ENCODE results near the gene C19orf73.
A peak's percentile ranks its signal among the peaks of the same experiment; 100 is the strongest.

Gene C19orf73

DNA sequence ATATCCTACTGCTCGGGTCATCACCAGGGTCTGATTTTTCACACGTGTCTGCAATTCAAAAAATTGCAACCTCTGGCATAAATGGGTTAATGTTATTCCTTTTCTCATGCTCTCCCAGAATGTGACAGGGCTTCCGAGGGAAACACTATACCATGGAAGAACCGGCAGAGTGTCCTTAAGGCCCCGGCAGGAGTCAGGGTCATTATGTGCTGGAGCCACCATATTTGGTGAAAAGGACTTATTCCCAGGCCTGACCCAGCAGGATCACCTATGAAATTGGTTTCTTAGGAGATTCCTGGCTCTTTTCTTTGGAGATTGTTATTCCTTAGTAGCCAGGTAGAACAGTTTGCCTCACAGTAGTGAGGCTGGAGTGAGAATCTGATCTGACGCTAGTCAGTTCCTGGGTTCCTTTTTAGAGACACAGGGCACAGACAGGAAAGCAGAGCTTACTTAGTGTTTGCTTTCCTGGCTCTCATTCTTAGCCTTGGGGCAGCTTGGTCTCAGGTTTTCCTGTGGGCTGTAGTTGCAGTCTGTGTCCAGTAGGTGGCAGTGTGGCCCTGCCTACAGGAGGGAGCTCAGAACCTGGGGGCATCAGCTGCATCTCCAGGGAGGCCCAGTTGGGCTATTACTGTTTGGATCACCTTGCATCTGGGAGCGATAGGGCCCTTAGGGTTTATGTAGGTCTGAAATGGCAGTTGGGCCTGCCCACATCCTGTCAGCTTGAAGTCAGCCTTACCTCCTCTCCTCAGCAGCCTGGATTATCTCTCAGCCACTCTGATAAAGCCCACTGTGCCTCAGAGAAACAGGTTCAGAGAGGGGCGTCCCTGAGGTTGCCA is 21.3 kb downstream of the C19orf73 start:
- H3K27me3 ChIP-seq (ENCODE audit: insufficient read depth, low read length): no peaks in the 10 kb centered on the region
- no peaks in the 10 kb centered on the region for H3K4me1 ChIP-seq (ENCODE audit: control insufficient read depth in 1 of 2, insufficient read depth in 2 of 2, low read length in 2 of 2)
- H2BK12ac ChIP-seq (ENCODE audit: low read length): no peak overlapping the region

DNA sequence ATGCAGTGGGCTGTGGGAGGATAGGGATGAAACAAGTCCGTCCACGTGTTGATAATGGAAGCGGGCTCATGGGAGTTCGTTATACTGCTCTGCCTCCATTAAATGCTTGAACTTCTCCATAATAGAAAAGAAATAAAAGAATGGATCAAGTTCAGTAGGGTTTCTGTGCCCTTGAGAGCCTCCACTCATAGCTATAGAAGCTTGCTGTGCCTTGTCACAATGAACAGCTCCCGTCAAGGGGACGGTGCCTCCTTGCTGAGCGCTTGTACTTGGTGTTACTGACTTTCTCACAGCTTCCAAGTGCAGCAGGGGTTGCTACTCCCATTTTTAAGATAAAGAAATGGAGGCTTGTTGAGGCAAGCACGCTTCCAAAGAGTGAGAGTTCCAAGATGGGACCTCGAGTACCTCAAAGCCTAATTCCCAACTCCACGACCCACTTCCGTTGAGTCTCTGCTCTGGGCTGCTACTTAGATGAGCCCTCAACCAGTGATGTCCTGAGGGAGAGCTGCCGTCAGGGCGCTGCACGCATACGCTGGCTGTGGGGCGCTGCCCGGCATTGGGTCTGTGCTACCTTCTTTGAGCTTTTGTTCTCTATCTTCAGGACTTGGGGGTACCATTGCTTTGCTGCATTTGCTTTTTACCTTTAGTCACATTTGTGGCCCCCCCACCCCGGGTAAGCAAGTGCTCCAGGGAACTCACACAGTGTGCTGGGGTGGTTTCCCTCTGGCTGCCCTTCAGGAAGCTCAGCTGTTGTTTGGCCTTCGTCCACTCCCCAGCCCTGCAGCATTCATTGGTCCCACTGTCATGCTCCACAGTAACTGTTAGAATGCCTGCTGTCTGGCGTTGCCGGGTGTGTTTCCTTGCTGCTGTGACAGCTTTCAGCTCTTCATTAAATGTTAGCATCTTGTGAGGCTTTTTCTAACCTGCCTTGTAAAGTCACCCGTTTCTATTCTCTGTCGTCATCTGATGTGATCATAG is 24.1 kb downstream of the C19orf73 start:
- Histone ChIP-seq H3K9ac (ENCODE audit: low read length) (no peak overlapping the region), H3K79me2 (ENCODE audit: control insufficient read depth, insufficient read depth, low read length, poor library complexity) (no peaks in the 10 kb centered on the region), H3K23ac (ENCODE audit: low read length) (no peak overlapping the region), H2BK12ac (ENCODE audit: low read length) (no peak overlapping the region), H3K4me1 (ENCODE audit: control insufficient read depth in 1 of 2, insufficient read depth in 2 of 2, low read length in 2 of 2) (no peaks in the 10 kb centered on the region), H3K4me2 (ENCODE audit: low read length) (no peak overlapping the region), H3K27me3 (ENCODE audit: insufficient read depth, low read length) (no peaks in the 10 kb centered on the region), H4K12ac (ENCODE audit: low read depth, low read length) (no peak overlapping the region), H3K4me3 (ENCODE audit: low read depth, low read length) (no peak overlapping the region), H4K8ac (ENCODE audit: low read depth, low read length) (no peak overlapping the region), H2BK5ac (ENCODE audit: low read depth, low read length, poor library complexity) (no peak overlapping the region), H2AK5ac (ENCODE audit: low read length) (no peak overlapping the region), H2BK120ac (ENCODE audit: insufficient read depth, low read length, poor library complexity) (no peak overlapping the region), H2AFZ (ENCODE audit: insufficient read depth, low read length, poor library complexity) (no peak overlapping the region), H3K14ac (ENCODE audit: low read length) (no peak overlapping the region), H3K9me3 (ENCODE audit: insufficient read depth, low read depth, low read length) (no peaks in the 10 kb centered on the region), H3K79me1 (ENCODE audit: low read length) (no peaks in the 10 kb centered on the region), H3K27ac (ENCODE audit: low read depth, low read length) (no peak overlapping the region), H4K91ac (ENCODE audit: low read depth, low read length) (no peak overlapping the region), H3K18ac (ENCODE audit: low read length) (no peak overlapping the region), H3K36me3 (ENCODE audit: control insufficient read depth in 1 of 2, insufficient read depth in 2 of 2, low read length in 2 of 2) (peaks cover 78 to 79% of the 10 kb centered on the region in 2 experiments), H3K4ac (ENCODE audit: low read depth, low read length) (no peak overlapping the region)
- WGBS (ENCODE audit: extremely low coverage, insufficient coverage, insufficient read length): no CpG with 5 or more reads among the region's 23 CpGs
- DNase-seq: no peak

More for the DNA sequence above, 21.3 kb downstream of the C19orf73 start:
- Histone ChIP-seq H4K91ac (ENCODE audit: low read depth, low read length) (no peak overlapping the region), H3K4me3 (ENCODE audit: low read depth, low read length) (no peak overlapping the region), H3K9ac (ENCODE audit: low read length) (no peak overlapping the region), H3K4me2 (ENCODE audit: low read length) (no peak overlapping the region), H2AK5ac (ENCODE audit: low read length) (no peak overlapping the region), H3K23ac (ENCODE audit: low read length) (no peak overlapping the region), H3K18ac (ENCODE audit: low read length) (no peak overlapping the region), H4K8ac (ENCODE audit: low read depth, low read length) (no peak overlapping the region), H3K4ac (ENCODE audit: low read depth, low read length) (no peak overlapping the region), H2AFZ (ENCODE audit: insufficient read depth, low read length, poor library complexity) (no peak overlapping the region), H3K9me3 (ENCODE audit: insufficient read depth, low read depth, low read length) (no peaks in the 10 kb centered on the region), H3K79me2 (ENCODE audit: control insufficient read depth, insufficient read depth, low read length, poor library complexity) (no peaks in the 10 kb centered on the region), H3K36me3 (ENCODE audit: control insufficient read depth in 1 of 2, insufficient read depth in 2 of 2, low read length in 2 of 2) (peaks cover 78 to 80% of the 10 kb centered on the region in 2 experiments), H3K14ac (ENCODE audit: low read length) (no peak overlapping the region), H2BK5ac (ENCODE audit: low read depth, low read length, poor library complexity) (no peak overlapping the region), H4K12ac (ENCODE audit: low read depth, low read length) (no peak overlapping the region), H3K27ac (ENCODE audit: low read depth, low read length) (peak overlapping the region; percentile 36), H3K79me1 (ENCODE audit: low read length) (no peaks in the 10 kb centered on the region), H2BK120ac (ENCODE audit: insufficient read depth, low read length, poor library complexity) (no peak overlapping the region)
- WGBS (ENCODE audit: extremely low coverage, insufficient coverage, insufficient read length): no CpG with 5 or more reads among the region's 8 CpGs
- DNase-seq: peak; percentile 60 to 90

GRCh38 chr19:49092686-49093085 is 26.3 kb downstream of the C19orf73 start:
- Histone ChIP-seq H3K27me3 (ENCODE audit: insufficient read depth, low read length) (no peaks in the 10 kb centered on the region), H2AFZ (ENCODE audit: insufficient read depth, low read length, poor library complexity) (no peak overlapping the region), H3K9me3 (ENCODE audit: insufficient read depth, low read depth, low read length) (no peaks in the 10 kb centered on the region), H3K4me2 (ENCODE audit: low read length) (no peak overlapping the region), H3K4me1 (ENCODE audit: control insufficient read depth in 1 of 2, insufficient read depth in 2 of 2, low read length in 2 of 2) (no peaks in the 10 kb centered on the region), H3K18ac (ENCODE audit: low read length) (no peak overlapping the region), H3K27ac (ENCODE audit: low read depth, low read length) (no peak overlapping the region), H3K9ac (ENCODE audit: low read length) (no peak overlapping the region), H3K79me2 (ENCODE audit: control insufficient read depth, insufficient read depth, low read length, poor library complexity) (peaks cover under 1% of the 10 kb centered on the region), H4K12ac (ENCODE audit: low read depth, low read length) (no peak overlapping the region), H4K91ac (ENCODE audit: low read depth, low read length) (no peak overlapping the region), H2AK5ac (ENCODE audit: low read length) (no peak overlapping the region), H3K36me3 (ENCODE audit: control insufficient read depth in 1 of 2, insufficient read depth in 2 of 2, low read length in 2 of 2) (peaks cover 72 to 74% of the 10 kb centered on the region in 2 experiments), H2BK12ac (ENCODE audit: low read length) (no peak overlapping the region), H2BK5ac (ENCODE audit: low read depth, low read length, poor library complexity) (no peak overlapping the region), H3K14ac (ENCODE audit: low read length) (no peak overlapping the region), H2BK120ac (ENCODE audit: insufficient read depth, low read length, poor library complexity) (no peak overlapping the region), H3K79me1 (ENCODE audit: low read length) (no peaks in the 10 kb centered on the region), H4K8ac (ENCODE audit: low read depth, low read length) (no peak overlapping the region), H3K23ac (ENCODE audit: low read length) (no peak overlapping the region), H3K4ac (ENCODE audit: low read depth, low read length) (no peak overlapping the region), H3K4me3 (ENCODE audit: low read depth, low read length) (no peak overlapping the region)
- DNase-seq: no peak
- WGBS (ENCODE audit: extremely low coverage, insufficient coverage, insufficient read length): no CpG with 5 or more reads among the region's 6 CpGs

DNA sequence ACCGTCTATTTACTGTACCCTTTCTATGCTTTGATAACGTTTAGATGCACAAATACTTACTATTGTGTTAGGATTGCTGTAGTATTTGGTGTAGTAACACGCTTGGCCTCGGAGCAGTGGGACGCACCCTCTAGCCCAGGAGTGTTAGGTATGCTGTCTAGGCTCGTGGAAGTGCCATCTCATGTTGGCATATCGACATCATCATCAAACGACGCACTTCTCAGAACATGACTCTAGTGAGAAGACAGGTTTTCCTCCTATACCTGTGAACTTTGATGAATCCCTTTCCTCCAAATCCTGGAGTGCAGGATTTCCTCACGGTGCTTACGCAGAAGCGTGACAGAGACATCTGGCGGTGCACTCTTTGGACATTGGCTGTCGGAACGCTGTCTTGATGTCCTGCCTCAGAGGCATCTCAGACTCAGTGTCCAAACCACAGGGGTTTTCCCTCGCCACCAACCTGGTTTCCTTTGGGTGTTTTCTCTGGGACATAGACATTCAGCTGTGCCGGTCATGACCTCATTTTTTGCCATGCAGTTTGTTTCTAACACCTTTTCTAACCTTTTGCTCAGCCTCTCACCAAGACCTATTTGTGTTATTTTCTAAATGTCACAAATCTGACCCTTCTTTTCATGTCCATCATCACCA is 27.4 kb downstream of the C19orf73 start:
- DNase-seq: no peak
- H3K9ac ChIP-seq (ENCODE audit: low read length): no peak overlapping the region
- H2BK120ac ChIP-seq (ENCODE audit: insufficient read depth, low read length, poor library complexity): no peak overlapping the region
- no peak overlapping the region for H3K14ac ChIP-seq (ENCODE audit: low read length)
- no peak overlapping the region for H4K12ac ChIP-seq (ENCODE audit: low read depth, low read length)
- no CpG with 5 or more reads among the region's 17 CpGs for WGBS (ENCODE audit: extremely low coverage, insufficient coverage, insufficient read length)
- no peak overlapping the region for H3K4me3 ChIP-seq (ENCODE audit: low read depth, low read length)
- no peak overlapping the region for H4K8ac ChIP-seq (ENCODE audit: low read depth, low read length)
- H3K79me2 ChIP-seq (ENCODE audit: control insufficient read depth, insufficient read depth, low read length, poor library complexity): peaks cover 6% of the 10 kb centered on the region
- no peaks in the 10 kb centered on the region for H3K79me1 ChIP-seq (ENCODE audit: low read length)
- no peak overlapping the region for H2BK5ac ChIP-seq (ENCODE audit: low read depth, low read length, poor library complexity)
- no peak overlapping the region for H3K18ac ChIP-seq (ENCODE audit: low read length)
- no peak overlapping the region for H4K91ac ChIP-seq (ENCODE audit: low read depth, low read length)
- H3K27ac ChIP-seq (ENCODE audit: low read depth, low read length): no peak overlapping the region
- no peak overlapping the region for H3K4me2 ChIP-seq (ENCODE audit: low read length)
- H2AFZ ChIP-seq (ENCODE audit: insufficient read depth, low read length, poor library complexity): no peak overlapping the region
- H3K9me3 ChIP-seq (ENCODE audit: insufficient read depth, low read depth, low read length): no peaks in the 10 kb centered on the region
- peaks cover 2% of the 10 kb centered on the region for H3K27me3 ChIP-seq (ENCODE audit: insufficient read depth, low read length)
- peaks cover 1% of the 10 kb centered on the region in 2 experiments for H3K4me1 ChIP-seq (ENCODE audit: control insufficient read depth in 1 of 2, insufficient read depth in 2 of 2, low read length in 2 of 2)
- no peak overlapping the region for H3K23ac ChIP-seq (ENCODE audit: low read length)
- peaks cover 74 to 76% of the 10 kb centered on the region in 2 experiments for H3K36me3 ChIP-seq (ENCODE audit: control insufficient read depth in 1 of 2, insufficient read depth in 2 of 2, low read length in 2 of 2)
- no peak overlapping the region for H2AK5ac ChIP-seq (ENCODE audit: low read length)
- H3K4ac ChIP-seq (ENCODE audit: low read depth, low read length): no peak overlapping the region
- no peak overlapping the region for H2BK12ac ChIP-seq (ENCODE audit: low read length)
